Activated naive CD4-positive, alpha-beta T cell treated with anti-CD3 and anti-CD28 coated beads for 36 hours (primary cell): Measurements from ENCODE around the gene TFB1M. TPM values are rescaled to one million over a fixed set of nuclear protein-coding genes. Genes with fewer than 3 reads are reported as not detected.

Experiments used
- CTCF ChIA-PET: fragments of 350-600 bp; sonication (Branson Sonifier 250); formaldehyde crosslinking; loops from one replicate; lab custom pipeline; 2021; ENCODE audit warnings: antibody characterized with exemption; lab: Charles Lee
- DNase-seq: peaks from one replicate; pipeline ENCODE4 v3.0.0-alpha.2; 2020
- H3K27ac Mint-ChIP-seq: one replicate; pipeline ENCODE4 v1.8.0; 2021; ENCODE audit warnings: mild to moderate bottlenecking, mixed read lengths
- H3K27me3 Mint-ChIP-seq: one replicate; pipeline ENCODE4 v1.8.0; 2021; ENCODE audit warnings: low read depth, mixed read lengths
- H3K36me3 Mint-ChIP-seq: one replicate; pipeline ENCODE4 v1.8.0; 2021; ENCODE audit warnings: low read depth, mixed read lengths
- H3K4me1 Mint-ChIP-seq: one replicate; pipeline ENCODE4 v1.8.0; 2021; ENCODE audit warnings: low read depth, mixed read lengths
- H3K4me3 Mint-ChIP-seq: one replicate; pipeline ENCODE4 v1.8.0; 2021; ENCODE audit warnings: mild to moderate bottlenecking, moderate library complexity, mixed read lengths
- H3K9me3 Mint-ChIP-seq: one replicate; pipeline ENCODE4 v1.8.0; 2021; ENCODE audit warnings: mixed read lengths
- intact Hi-C: fragments of 100-400 bp; cut with micrococcal nuclease; formaldehyde crosslinking; loops from one replicate; pipeline ENCODE4 v1.15.1; 2023
- total RNA-seq, 2 experiments: library from RNA; stranded (reverse); gene quantifications; one replicate each; pipeline ENCODE4 v1.2.3, GENCODE V29; 2021

The TFB1M gene
- total RNA-seq, 2 experiments from 2014 or later: 38.7 to 45.3 TPM

DNA sequence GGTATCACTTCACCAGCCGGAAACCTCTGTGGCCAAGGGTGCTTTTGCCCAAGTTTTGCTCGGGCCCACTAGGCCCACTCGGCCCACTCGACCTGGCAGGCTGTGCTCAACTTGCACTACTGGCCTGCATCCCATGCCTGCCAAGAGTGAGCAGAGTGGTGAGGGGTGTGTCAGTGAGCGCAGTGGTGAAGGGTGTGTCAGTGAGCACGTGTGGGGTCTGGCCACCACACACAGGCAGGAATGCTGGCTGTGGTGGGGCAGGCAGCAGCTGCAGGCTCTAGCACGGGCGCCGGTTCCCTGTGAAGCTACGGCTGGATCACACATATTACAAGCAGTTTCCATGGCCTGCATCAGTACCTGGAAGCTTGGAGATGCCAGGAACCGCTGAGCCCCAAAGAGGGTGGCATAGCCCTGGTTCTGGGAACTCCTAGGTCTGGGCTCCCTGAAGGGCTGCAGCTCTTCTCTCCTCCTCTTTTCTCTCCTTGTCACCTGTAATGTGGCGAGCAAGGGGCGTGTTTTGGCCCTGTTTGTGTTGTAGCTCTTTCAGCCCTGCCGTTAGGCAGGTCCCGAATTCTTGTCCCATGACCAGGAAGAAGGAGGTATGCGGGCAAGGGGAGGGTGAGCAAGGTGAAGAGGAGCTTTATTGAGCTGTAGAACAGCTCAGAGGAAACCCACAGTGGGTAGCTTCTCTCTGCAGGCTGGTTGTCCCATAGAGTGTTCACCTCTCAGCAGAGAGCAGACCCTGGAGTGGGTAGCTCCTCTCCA lies 101.5 kb downstream of the TFB1M start:
- H3K9me3 Mint-ChIP-seq: no peaks in the 10 kb centered on the region
- CTCF ChIA-PET: interaction anchor here (0.6 to 1.4 kb wide), 3 partner anchors 26 to 285 kb away, joined by 3 to 6 read pairs (median 4); no protein-coding TSS in a partner anchor

DNA sequence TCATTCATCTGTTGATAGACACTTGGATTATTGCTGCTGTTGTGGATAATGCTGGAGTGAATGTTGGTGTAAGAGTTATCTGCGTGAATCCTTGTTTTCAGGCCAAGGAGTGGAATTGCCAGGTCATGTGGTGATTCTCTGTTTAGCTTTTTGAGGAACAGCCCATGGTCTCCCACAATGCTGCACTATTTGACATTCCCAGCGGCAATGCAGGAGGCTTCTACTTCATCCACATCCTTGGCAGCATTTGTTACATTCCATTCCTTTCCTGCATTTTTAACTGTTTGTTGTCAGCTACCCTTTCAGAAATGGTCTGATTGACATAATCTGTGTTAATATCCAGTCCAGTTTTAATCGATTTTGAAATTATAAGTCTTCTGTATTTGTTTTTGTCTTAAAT lies 102.2 kb downstream of the TFB1M start:
- CTCF ChIA-PET: interaction anchor here (1.1 kb wide), 1 partner anchor 26 kb away, joined by 4 read pairs; no protein-coding TSS in a partner anchor
- H3K9me3 Mint-ChIP-seq: no peaks in the 10 kb centered on the region

More for the DNA sequence above, 101.5 kb downstream of the TFB1M start:
- intact Hi-C loops: no loop called here
- H3K4me3 Mint-ChIP-seq: no peak overlapping the region
- no peaks in the 10 kb centered on the region for H3K4me1 Mint-ChIP-seq
- H3K36me3 Mint-ChIP-seq: no peaks in the 10 kb centered on the region
- no peaks in the 10 kb centered on the region for H3K27me3 Mint-ChIP-seq
- H3K27ac Mint-ChIP-seq: no peak overlapping the region
- no peak for DNase-seq

DNA sequence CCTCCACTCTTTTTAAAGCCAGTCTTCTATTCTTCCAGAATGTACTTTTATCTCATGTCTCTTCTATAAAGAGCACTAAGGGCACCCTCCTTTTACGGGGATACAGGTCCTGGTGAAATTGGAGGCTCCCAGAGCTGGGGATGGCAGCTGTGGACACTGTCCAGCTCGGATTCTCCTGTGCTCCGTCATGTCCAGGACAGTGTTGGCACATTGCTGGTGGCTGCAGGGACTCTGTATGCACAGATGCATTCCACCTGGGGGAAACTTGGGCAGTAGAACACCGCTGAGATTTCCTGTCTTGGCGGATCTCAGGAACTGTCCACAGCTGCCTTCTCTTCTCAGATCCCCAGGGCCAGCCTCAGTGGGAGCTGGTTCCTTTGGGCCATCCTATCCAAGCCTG lies 107.1 kb downstream of the TFB1M start:
- Mint-ChIP-seq H3K27ac (no peak overlapping the region), H3K9me3 (no peaks in the 10 kb centered on the region), H3K27me3 (peaks cover 4% of the 10 kb centered on the region), H3K4me1 (no peaks in the 10 kb centered on the region), H3K36me3 (no peaks in the 10 kb centered on the region), H3K4me3 (no peak overlapping the region)
- intact Hi-C loops: no loop called here
- no peak for DNase-seq
- CTCF ChIA-PET: interaction anchor here (0.6 kb wide), 1 partner anchor 33 kb away, joined by 3 read pairs; no protein-coding TSS in a partner anchor

More for the DNA sequence above, 102.2 kb downstream of the TFB1M start:
- no peak overlapping the region for H3K27ac Mint-ChIP-seq
- no peak for DNase-seq
- H3K27me3 Mint-ChIP-seq: no peaks in the 10 kb centered on the region
- intact Hi-C loops: no loop called here
- no peaks in the 10 kb centered on the region for H3K4me1 Mint-ChIP-seq
- H3K4me3 Mint-ChIP-seq: no peak overlapping the region
- H3K36me3 Mint-ChIP-seq: no peaks in the 10 kb centered on the region

Other genes with a start within 250 kb of the TFB1M start
- not detected for gene CLDN20, start 50.5 kb downstream of the TFB1M start, total RNA-seq
- gene NOX3, start 141.4 kb upstream of the TFB1M start, total RNA-seq: not detected